Measurements from ENCODE around the gene SLC6A4.

SLC6A4 gene

GRCh38 chr17:30235386-30236296 lies at the start of gene SLC6A4:
TSS of gene SLC6A4 (minus strand) at chr17:30235697. CDS start at chr17:30221958, 13,739 bp downstream.
- peak; percentile 64 for DNase-seq

GRCh38 chr17:30279156-30279555 lies 43.7 kb upstream of the SLC6A4 start:
- no peak for DNase-seq

DNA sequence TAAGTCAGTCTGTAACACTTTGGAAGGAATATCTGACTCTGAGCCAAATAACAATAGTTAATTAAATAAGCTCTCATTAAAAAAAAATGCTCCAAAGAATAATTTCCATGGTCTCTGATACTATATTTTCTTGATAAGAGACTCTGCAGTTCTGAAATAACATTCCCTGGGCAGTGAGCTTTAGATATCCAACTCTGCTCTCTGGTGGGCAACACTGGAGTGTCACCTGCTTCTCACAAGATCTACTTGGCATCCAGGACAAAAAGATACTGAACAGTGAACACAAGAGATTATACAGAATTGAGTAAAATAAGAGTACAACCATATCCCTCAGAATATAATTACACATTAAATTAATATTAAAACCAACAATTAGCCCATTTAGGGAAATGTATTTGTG lies 42.5 kb upstream of the SLC6A4 start:
- DNase-seq = peak; percentile 81

DNA sequence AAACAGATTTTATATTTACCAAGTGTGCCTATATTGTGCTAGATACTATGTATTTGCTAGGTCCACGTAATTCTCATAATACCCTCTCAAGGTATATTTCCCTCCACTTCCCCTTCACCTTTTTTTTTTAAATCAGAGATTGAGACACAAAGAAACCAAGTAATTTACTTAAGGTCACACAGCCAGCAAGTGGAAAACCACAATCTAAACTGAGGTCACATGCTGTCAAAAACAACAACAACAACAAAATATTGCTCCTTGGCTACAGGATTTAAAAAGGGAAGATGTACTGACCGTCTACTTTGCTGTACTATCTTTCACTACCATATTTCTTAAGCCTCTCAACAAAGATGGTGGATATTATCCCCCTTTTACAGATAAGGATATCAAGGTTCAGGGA lies 40.4 kb upstream of the SLC6A4 start:
- DNase-seq = no peak

- no peak for DNase-seq
Observed at GRCh38 chr17:30274887-30275286, 39.4 kb upstream of the SLC6A4 start.

GRCh38 chr17:30273373-30273772 lies 37.9 kb upstream of the SLC6A4 start:
- no peak for DNase-seq

GRCh38 chr17:30271102-30271501 lies 35.6 kb upstream of the SLC6A4 start:
- DNase-seq = no peak

- no peak for DNase-seq
Observed at GRCh38 chr17:30267625-30268024, 32.1 kb upstream of the SLC6A4 start.

GRCh38 chr17:30263552-30264333 lies 28.2 kb upstream of the SLC6A4 start:
- no peak for DNase-seq

DNA sequence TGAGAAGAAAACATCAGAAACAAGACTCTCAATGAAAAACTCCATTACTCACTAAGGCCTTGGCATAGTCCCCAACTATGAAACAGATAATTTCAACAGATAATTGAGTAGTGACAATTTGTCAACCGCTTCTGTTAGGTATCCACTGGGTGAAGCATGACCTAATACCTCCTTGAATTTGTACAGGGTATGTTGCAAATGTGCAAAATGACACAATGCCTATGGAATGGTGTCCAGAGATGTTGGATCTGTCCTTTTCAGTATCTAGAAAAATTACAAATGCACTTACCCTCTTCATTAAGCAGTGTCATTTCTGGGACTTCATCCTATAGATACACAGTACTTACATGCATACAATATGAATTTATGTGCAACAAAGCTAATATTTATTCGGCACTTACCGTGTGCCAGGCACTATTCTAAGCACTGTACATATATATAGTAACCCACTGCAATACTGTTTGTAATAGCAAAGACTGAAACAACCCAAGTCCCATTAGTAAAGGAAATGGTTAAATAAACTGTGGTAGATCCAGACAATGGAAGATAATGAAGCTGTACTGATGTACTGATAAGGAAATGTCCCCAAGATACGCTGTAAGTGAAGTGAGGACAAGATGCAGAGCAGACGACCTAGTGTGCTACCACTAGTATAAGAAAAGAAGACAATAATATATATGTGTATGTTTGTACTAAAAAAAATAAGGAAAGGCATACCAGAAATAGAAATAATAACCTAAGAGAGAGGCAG lies 21.4 kb upstream of the SLC6A4 start:
- DNase-seq = no peak

- DNase-seq = no peak
Observed at GRCh38 chr17:30254150-30254549, 18.7 kb upstream of the SLC6A4 start.

DNA sequence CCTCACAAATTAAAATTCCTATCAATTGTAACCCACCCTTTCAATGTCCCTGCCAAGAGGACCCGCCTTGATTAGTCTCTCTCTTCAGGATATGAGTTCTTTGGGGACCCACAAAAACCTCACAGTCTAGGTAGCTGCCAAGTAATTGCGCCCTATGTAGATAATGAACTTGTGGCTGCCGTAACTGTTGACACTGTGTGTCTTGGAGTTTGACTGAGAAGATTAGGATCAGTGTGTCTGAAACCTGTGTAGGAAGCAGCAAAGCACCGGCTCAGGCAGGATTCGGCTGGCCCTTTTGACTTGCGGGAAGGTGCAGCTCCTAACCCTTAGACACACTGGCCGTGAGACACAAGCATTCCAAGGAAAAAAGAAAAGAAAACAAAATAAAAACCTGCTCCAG lies 17.8 kb upstream of the SLC6A4 start:
- no peak for DNase-seq

DNA sequence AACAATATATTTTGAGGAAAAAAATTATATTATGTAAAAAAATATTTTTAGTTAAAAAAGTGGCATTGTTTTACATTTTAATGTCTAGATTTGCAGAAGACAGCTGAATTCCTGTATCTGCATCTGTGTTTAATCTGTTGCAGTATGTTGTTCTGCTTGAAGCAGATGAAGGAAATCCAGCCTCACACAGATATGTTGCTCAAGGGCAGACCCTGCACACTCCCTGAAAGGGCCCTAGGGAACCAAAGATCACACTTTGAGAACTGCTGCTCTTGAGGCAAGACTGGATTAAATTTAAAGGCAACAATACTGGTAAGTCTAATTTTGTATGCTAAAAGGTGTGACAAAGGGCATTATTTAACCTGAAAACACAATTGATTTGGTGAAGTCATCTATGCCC lies 16.4 kb upstream of the SLC6A4 start:
- DNase-seq = peak; percentile 18

GRCh38 chr17:30249460-30249859 lies 14.0 kb upstream of the SLC6A4 start:
- no peak for DNase-seq

DNA sequence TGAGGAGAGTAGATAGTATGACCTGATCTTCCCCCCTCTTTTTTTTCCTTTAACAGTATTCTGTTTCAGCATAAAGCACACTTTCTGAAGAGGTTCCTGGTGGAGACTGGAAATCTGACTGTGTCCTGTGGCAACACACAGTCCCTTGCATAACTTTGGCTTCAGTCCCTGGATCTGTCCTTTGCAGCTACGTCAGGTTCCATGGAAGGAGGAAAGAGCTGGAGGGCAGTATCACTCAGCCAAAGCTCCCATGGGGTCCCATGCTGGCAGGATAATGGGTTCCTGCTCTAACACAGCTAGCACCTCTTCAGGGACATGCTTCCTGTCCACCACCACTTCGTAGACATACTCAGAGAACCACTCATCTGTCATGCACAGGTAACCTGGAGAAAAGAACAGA lies 13.3 kb upstream of the SLC6A4 start:
- no peak for DNase-seq

DNA sequence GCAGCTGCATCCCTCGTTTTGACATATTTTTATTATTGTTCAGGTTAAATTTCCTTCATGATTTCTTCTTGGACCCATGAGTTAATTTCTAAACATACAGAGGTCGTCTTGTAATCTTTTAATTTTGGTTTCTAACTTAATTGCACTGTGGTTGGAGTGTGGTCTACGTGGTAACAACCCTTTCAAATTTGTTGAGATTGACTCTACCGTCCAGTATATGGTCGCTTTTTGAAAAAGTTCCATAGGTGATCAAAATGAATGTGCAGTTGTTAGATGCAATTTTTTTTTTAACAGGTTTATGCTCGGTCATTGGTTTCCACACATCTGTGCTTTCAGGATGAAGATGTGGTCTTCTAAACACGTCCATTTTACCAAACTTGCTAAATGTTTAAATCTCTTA lies 11.0 kb upstream of the SLC6A4 start:
- no peak for DNase-seq

DNA sequence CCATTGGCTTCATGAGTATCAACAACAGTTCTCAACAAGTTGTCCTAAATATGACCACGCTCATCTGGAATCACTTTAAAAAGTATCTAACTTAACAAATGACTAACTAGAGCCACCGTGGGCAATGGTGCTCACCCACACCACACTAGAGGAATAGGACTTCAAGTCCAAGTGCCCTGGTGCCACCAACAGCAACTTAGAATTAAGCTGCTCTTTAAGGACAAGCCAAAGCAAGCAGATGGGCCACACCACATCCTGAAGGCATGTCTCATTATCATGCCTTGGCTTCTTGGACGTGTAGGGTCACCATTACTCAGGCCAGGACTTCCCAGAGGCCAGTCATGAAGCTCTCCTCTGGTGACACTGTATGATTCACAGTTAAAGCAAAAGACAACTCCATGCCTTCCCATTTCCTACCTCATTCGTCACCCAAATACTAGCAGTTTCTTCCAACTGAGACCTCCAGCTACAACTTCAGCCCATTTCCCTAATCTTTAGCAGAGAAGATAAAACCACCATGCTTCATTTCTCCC lies 9.4 kb upstream of the SLC6A4 start:
- no peak for DNase-seq

- no peak for DNase-seq
Observed at GRCh38 chr17:30243568-30243967, 8.1 kb upstream of the SLC6A4 start.

- DNase-seq = no peak
Observed at GRCh38 chr17:30243002-30243401, 7.5 kb upstream of the SLC6A4 start.

GRCh38 chr17:30241051-30241450 lies 5.6 kb upstream of the SLC6A4 start:
- no peak for DNase-seq

- DNase-seq = no peak
Observed at GRCh38 chr17:30240177-30240576, 4.7 kb upstream of the SLC6A4 start.

GRCh38 chr17:30239089-30239462 lies 3.6 kb upstream of the SLC6A4 start:
- no peak for DNase-seq
